Measurements from ENCODE around the gene TSG101.

DNA sequence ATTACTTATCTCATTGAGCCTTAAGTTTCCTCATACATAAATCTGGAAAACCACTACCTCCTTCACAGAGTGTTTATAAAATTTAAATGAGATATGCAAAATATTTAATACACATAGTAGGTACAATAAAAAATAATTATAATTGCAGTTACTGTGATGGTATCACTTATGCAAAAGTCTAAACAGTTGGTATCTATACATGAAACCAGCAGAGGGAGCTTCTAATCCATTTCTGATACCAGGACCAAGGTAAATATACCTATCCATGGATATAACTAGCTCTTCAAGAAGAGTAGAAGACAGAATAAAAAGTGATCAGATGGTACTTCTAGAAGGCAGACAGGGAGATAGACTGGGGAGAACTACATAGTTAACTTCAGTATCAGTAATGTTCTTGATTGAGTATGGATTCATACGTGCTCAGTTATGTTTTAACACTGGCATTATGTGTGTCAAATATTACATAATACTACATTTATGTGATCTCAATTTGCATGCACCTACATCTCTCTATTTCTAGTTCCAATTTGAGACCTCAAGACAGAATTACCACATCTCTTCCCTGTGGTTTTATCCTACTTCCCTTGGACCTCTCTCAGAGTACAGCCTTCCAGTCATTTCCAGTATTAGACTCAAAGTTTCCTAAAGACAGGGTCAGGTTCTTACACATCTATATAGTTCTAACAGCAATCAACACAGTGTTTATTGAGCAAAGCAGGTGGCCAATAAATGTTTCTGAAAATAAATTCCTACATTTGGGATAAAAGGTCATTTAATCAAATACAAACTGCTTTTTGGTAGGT is 13.7 kb upstream of the TSG101 start:
- TF ChIP-seq POLR2AphosphoS5 (IDR thresholded peaks at IDR 0.05; ENCODE audit: borderline replicate concordance, low read depth, low read length) (no peak), EZH2 (IDR thresholded peaks at IDR 0.05) (no peak), FOXP2 (optimal IDR thresholded peaks at IDR 0.05; ENCODE audit: control extremely low read depth, extremely low read length, insufficient read depth) (no peak)

All from SK-N-MC (cell line).